NCI-H2171 treated with DMSO at 0.1 percent for 48 hours (cell line): Measurements from ENCODE around the gene ITGA4.

Experiments used
- DNase-seq: peaks from one replicate; lab custom pipeline; 2025; lab: John Stamatoyannopoulos, UW

The ITGA4 gene

DNA sequence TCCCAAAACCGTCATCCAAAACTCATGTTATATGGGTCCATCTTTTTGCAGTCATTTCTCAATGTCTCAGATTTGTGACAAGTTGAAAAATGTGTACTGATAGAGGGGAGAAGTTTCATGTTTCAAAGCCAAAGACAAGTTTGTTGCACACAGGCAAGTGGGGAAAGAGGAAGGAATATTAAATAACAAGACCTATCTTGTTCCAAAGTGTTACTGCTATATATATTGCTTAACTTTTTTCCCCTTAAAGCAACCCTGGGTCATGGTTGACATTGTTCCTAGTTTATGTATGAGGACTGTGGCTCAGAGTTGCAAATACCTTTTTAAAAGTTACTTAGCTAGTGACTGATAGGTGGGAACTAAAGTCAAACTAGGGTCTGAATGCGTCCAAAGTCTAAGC lies 1.7 kb downstream of the ITGA4 start:
- no peak for DNase-seq

DNA sequence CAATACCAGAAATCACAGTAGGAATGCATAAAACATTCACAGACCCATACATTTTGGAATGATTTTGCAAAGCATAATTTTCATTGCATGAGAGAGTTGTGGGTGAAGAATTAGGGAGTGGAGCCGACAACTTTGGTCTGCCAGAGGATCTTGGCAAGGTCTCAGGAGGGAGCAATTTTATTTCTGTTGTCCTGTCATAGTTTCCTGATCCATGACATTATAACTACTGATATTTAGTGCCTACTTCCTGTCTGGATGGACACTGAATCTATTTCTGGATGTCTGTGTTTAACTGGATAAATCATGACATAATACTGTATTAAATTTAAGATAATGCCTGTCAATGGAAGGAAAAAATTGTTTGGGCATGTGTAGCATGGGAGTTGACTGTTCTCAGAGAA lies 2.4 kb downstream of the ITGA4 start:
- DNase-seq: no peak

DNA sequence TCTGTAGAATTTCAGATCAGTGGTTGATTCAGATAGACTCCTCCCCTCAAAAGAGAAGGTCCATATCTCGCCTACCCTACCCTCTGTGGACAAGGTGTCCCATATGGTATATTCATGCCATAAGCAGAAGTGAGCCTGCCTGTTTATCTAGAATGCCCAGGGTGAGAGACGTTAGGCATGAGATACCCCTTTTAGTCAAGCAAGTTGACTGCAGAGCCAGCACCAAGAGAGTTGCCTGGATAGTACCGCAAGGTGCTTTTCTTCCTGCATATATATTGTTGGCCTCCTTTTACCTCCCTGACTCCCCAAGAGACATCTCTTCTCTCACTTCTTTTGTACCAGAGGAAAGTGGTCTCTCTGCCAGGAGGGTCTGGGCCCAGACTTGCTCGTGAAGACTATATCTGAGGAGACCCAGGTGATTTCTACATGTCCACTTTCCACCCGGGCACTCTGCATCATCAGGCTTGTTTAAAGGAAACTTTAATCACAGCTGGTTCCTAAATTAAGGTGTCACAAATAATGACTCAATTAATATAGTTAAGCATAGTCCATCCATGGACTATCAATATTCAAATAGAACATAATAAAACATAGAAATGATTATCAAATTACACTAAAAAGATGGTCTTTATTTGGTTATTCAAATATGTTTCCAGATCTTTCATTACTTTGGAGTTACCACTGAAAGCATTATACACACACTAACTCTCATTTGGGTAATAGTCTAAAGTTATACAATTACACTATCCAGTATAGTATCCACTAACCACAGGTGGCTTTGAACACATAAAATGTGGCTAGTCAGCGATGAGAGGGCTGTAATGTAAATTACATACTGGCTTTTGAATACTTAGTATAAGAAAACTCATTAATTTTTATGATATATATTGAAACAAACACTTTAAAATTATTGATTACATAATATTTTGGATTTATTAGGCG lies 4.1 kb downstream of the ITGA4 start:
- DNase-seq: no peak

DNA sequence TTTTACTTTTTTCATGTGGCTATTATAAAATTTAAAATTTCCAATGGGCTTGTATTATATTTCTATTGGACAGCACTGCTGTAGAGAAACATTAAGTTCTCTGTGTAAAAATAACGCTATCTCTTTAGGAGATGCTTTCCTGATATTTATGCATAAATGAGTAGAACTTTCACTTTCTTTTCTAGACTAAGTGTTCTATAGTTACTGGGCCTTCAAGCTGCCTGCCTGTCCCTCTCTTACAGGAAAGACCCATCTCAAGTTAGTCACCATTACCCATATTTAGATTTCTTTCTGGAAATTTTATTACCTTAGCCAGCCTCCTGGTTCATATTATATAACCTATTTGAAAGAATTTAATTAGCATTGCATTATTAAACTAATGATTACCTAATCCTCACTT lies 4.8 kb downstream of the ITGA4 start:
- DNase-seq: no peak

DNA sequence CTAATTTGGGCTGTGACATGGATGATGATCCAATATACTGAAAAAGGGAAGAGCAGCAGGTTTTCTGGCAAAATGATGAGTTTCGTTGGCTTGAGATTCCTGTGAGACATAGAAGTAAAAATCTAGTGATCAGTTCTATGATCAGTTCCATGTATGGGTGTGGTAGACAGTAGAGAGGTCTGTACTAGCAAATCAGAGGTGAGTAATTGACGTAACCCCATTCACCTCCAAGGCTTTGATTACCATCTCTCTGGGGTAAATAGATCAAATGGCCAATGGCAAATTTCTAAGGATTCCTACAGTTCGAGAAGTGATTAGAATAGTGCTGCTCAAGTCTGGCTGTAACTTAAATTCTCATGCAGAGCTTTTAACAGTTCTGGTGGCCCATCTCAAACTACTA lies 6.4 kb downstream of the ITGA4 start:
- no peak for DNase-seq

DNA sequence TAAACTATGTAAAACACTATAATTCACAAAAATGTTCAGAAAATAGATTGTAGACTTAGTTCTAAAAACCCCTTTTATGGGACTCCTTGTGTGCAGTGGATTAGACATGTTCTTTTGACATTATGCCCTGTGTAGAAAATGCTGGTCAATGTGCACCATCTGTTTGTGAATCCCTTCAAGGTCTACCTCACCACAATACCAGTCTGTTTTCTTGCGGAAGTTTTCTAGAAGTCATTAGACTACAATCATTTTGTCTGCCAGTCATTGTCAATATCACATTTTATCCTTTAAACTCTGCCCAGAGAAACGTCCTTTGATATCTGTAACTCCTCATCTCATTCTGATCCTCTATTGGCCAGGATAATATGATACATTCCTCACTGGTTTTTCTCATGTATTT lies 7.8 kb downstream of the ITGA4 start:
- DNase-seq: no peak

DNA sequence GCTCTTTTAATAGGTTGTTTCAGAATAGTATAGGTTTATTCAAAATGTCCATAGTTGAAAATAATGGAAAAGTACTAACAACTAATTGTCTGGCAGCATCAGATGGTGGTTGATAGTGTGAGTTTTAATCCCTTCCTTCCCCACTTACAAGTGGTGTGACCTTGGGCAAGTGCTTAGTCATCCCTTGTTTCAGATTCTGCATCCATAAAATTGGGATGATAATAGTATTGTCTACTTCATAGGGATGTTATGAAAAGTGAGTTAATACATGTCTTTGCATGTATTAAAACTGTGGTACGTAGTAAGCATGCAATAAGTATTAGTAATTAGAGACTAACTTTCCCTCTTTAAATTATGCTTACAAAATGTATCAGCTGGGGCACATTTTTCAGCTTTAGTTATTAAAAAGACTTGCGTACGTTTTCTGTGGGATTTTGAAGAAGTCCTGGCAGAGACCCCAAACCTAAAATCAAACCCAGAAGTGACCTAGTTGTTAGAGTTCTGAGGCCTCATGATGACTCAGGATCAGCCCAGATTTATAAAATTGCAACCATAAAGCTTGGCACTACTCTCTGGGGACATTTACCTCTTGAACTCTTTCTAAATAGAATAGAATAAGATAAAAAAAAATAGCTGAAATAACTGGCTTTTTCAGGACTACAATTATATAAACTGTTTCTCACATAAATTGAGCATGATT lies 8.6 kb downstream of the ITGA4 start:
- DNase-seq: no peak

DNA sequence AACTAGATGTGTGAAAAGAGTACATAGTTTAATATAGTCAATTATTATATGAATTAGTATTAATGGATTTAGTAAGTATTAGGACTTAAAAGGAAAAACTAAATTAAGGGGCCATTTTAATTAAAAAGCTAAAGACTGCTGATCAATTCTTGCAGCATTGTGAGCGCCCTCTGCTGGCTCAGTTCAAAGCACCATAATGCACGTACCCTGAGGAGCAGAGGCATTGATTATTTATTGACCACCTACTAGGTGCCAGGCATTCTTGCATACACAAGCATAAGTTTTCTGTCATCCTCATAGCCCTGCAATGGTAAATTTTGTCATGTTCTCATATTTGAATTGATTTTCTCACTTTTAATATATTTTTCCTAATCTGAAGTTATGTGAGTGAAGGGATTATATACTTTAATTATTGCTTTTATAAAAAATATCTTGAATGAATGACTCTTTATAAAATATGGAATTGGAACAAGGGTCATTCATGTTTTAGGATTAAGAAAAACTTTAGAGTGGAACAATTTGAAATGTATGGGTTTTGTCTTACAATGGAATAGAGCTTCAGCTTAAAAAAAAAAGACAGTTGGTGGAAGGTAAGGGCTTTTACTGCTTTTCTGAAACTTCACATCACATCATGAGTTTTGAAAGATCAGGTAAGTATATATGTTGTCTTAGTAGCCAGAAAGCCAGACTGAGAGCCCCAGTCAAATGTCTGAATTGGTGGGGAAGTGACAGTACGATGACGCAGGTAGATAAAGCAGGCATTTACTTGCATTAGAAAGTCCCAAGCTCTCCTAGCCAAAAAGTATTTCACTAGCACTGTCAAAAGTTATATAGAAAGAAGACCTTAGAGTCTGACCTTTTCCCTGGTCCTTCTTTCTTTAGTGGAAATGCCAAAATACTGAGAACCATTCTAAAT lies 9.7 kb downstream of the ITGA4 start:
- DNase-seq: peak; percentile 31

DNA sequence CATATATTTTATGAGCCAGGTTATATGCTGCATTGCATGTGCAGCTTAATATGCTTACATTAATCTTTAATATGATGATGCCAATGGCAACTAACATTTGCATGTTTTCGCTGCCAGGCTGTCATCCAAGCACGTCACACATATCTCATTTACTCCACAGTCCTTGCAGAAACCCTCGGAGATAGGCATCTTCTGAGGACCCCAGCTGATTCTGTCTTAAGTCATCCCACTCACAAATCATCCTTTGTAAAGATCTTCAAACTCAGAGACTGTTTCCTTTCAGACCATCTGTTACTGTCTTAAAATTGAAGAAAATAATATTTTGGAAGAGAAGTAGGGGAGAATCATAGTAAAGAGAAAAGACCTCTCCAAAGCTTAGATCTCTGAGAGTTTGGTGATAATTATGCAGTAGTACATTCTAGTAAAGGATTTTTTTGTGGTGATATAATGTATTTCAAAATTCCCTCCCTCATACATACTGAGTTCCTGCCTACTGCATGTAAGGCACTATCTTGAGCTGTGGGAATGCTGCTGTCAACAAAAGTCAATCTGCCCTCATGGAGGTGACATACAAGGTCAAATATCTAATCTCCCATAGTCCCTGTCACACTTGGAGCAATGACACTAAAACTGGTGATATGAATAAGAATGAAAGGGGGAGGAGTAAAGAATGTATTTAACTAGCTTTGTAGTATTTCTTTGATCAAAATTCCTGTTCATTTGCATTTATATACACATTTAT lies 11.0 kb downstream of the ITGA4 start:
- DNase-seq: peak; percentile 30

DNA sequence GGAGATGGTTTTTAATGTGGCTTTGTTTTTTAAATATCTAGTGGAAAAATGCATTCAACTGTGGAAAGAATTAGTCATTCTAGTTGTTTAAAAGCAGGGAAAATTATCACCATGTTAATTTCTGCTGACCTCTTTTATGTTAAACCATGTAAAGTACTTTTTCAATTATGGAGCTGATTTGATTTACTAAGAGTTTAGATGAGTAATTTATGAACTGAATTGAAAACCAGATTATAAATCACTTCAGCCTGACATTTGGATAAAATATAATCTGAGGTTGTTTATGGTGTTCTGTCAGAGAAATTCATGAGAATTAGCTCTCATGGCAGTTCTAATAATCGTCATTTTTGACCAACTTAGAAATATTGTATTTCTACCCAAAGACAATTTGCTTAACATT lies 11.6 kb downstream of the ITGA4 start:
- no peak for DNase-seq

DNA sequence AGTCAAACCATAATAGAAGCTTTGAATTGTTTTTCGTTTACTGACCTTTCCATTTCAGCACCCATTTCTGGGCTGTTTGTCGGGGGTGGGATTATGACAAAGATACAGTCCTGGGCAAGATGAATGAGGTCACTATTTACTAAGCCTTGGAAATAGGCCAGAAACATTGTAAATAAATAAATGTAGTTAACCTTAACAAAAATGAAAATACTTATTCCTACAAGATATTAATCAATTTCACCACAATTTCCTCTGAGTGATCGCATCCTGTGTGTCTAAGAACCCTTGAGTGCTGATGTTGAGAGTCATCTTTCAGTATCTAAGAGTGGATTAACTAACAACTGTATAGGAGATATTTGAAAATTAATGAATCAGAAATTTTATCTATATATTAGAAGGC lies 14.0 kb downstream of the ITGA4 start:
- DNase-seq: no peak

DNA sequence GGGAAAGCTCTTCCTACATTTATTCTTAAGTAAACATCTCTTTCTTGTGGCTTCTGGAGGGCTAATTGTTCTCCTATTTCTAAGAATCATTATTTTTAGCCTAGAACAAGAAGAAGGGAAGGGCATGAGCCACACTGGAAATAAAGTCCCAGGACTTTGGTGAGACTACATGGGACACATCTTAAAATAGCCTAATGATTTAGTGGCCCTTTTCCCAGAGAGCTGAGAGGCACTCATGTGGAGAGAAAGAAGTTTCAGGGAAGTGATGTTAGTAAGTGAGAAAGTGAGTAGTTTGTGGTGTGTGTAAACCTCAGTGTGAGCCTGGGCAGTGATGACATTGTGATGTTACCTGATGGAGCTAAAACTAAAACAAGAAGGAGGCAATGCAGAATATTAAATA lies 14.6 kb downstream of the ITGA4 start:
- DNase-seq: no peak

DNA sequence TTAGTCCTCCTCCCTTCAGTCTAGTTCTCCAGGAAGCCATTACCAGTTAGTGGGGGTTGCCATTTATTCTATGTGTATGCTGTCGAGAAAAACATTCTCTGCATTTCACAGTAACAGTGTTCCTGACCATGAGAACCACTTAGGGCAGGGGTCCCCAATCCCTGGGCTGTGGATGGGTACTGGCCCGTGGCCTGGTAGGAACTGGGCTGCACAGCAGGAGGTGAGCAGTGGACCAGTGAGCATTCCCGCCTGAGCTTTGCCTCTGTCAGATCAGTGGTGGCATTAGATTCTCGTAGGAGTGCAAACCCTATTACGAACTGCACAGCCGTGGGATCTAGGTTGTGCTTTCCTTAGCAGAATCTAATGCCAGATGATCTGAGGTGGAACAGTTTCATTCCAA lies 15.8 kb downstream of the ITGA4 start:
- DNase-seq: no peak

DNA sequence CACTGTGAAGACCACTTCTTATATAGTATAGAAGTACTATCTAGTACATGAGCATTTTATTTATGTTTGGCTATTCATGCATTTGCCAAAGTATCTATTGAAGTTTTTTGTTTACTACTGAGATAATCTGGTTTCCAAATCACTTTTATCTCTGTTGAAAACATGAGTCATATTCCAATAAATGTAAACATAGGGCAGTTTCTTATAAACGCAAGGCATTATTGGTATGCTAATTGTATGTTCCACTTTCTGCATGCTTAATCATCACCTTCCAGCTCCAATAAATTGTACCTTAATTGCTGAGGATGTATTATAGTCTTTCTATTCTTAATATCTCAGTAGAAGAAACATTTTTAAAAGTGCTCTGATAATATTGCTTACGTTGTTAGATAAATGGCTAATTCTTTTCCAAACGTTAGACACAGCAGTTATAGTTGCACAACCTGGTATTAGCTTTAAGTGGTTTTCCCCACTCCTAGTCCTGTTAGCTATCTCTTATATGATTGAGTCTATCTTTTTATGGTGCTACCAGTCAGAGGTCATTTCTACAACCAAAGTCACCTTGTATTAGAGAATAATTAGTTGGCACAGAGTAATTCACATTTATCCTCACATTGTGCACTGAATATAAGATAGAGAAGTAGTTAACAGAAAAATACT lies 17.2 kb downstream of the ITGA4 start:
- DNase-seq: no peak

DNA sequence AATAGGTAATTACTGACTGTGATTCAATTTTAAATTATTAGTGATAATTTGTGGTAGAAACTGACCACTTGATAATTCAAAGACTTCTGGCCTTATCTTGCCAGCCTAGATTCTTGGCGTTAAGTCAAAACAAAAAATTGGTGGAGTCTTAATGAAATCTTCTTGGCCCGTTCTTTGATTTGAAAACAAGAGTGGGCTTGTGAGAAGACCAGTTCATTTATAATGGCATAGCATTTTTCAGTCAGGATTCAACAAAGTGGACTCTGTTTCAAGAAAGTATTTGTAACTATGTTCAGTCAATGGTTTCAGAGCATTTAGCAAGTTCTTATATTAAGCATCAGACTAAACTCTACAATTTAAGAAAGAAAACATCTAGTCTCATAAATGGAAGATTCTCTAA lies 26.0 kb downstream of the ITGA4 start:
- no peak for DNase-seq

DNA sequence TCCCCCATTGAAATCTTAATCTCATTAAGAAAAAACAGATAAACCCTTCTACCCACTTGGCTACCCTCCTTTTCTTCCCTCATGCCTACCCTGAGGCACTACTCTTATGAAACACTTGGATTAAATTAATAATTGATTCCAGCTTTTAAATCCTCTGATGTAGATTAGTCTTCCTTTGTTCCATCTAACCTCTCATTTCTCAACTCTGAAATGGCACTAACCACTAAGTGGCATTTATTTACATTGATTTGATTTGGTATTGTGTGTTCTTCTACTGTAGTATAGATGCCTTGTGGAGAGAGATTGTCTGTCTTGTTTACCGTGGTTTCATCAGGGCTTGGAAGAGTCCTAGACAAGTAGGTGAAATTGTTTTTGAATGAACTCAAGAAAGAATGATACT lies 26.7 kb downstream of the ITGA4 start:
- no peak for DNase-seq

DNA sequence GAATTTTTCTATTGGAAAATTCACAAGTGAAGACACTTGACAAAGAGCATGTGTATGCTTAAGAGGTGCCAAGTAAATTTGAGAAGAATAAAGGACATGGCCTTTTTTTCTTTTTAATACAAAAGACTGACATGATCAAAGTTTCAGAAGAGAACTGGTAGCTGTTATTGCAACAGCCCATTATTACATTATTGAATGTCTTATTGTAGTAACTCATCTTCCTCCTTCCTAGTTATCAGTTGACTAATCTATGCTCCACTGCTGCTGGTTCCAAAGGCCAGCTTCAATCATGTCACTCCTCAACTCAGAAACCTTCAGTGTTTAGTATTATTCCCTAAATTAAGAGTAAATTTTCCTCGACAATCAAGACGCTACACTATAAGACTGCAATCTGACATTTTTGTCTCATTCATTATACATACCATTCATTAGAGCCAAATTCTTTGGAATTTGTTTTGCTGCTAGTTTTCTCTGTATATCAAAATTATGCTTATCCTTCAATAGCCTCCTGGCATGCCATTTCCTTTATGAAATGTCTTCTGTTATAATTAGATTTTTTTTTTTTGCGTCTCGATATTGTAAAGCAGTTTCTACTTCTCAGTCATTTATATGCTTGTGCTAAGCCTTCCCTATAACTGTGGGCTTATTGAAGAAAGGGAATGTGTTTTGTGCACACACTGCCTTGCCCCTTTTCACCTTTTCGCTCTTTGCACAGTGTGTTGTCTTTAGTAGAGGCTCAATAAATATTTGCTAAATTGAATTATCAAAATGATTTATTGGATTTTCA lies 27.9 kb downstream of the ITGA4 start:
- no peak for DNase-seq

DNA sequence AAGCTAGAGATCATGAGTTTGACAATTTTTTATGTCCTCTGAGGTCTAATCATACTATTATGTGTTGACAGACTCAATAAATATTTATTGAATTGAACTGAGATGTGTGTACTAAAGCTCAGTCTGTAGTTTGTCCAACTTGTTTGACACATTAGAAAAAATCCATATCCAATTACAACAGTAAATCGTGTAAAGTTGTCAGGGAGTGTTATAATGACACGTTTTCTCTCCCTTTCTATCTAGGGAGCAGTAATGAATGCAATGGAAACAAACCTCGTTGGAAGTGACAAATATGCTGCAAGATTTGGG lies 28.4 kb downstream of the ITGA4 start:
- DNase-seq: no peak

DNA sequence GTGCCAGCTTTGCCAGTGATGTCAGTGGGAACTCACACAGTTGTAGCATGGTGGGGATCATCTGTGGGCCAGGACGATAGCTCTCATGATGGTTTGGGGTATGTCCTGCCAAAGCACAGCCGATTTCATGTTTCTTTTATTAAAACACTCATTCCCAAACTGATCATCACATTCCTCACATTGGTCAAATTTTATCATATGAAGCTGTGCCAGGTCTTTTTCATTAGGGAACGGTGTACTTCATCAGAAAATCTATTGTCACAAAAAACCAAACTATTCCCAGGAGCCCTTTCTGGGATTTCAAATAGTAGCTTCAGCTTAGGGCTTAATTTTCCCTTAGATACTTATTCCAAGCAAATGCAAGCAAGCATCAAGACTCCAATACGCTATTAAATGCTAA lies 42.0 kb downstream of the ITGA4 start:
- no peak for DNase-seq

DNA sequence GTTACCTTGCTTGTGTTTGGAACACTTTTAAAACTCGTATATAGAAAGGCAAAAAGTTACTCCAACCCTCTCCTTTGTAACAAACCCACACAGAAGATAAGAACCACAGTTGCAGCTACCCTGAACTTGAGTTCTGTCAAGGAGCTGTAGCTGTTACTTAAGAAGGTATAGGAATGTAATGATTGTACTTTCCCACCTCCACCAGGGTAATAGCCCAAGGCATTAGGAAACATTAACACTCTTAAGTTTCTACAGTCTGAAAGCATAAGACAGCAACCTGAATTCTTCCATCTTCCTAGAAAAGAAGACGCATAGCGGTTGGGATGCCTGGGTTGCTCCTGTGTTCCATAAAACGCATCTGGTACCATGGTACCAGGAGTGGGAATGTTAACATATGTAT lies 43.0 kb downstream of the ITGA4 start:
- DNase-seq: no peak

DNA sequence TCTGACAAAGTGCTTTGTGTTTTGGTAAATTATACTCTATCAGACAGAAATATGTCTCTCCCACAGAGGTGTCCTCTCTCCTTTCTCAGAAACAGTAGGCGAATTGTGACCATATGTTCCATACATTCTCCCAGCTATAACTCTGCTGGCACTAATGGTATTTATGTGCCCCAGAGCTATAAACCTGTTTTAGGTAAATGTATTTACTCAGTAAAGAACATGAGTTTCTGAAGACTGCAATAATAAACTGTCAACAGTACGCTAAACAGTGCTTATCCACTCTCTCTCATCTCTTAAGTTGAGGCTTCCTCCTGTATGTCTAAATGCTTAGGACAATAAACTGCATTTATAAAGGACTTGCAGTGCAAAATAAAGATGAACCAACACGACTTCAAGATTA lies 58.5 kb downstream of the ITGA4 start:
- no peak for DNase-seq
